Neural cell (in vitro differentiated cells): Measurements from ENCODE around the gene ENO2.

ENCODE experiments used
- CTCF ChIP-seq: fragments of 450-650 bp; IDR thresholded peaks from 2 replicates; pipeline ENCODE4 v1.5.1; 2014; ENCODE audit warnings: antibody characterized with exemption, mild to moderate bottlenecking, moderate library complexity; ENCODE audit not compliant: poor library complexity, severe bottlenecking
- EP300 ChIP-seq: fragments of 450-650 bp; conservative IDR thresholded peaks from 2 replicates; pipeline ENCODE4 v1.6.1; 2014; ENCODE audit warnings: antibody characterized with exemption, mild to moderate bottlenecking, moderate library complexity; ENCODE audit not compliant: poor library complexity, severe bottlenecking
- REST ChIP-seq: IDR thresholded peaks from 2 replicates; pipeline ENCODE4 v1.6.1; 2012; ENCODE audit warnings: borderline replicate concordance

GRCh38 chr12:6958609-6959057 lies 44.3 kb downstream of the ENO2 start:
- TF ChIP-seq CTCF (no peak), EP300 (no peak), REST (no peak)
